Activated effector memory CD4-positive, alpha-beta T cell treated with anti-CD3 and anti-CD28 coated beads, Interleukin-2, amount 50 U/mL, for 16 hours (primary cell): ENCODE measurements around the gene CCDC184.
"Not testable (repeated sequence)": the region's sequence is repeated elsewhere in the genome, so short reads cannot be mapped to it uniquely, and the experiment has no call there.

Source experiments
- DNase-seq: peaks from one replicate; pipeline ENCODE4 v3.0.0-alpha.2; 2020

CCDC184 gene

GRCh38 chr12:48180424-48180823, 3.0 kb upstream of the CCDC184 start:
- DNase-seq, result no peak

DNA sequence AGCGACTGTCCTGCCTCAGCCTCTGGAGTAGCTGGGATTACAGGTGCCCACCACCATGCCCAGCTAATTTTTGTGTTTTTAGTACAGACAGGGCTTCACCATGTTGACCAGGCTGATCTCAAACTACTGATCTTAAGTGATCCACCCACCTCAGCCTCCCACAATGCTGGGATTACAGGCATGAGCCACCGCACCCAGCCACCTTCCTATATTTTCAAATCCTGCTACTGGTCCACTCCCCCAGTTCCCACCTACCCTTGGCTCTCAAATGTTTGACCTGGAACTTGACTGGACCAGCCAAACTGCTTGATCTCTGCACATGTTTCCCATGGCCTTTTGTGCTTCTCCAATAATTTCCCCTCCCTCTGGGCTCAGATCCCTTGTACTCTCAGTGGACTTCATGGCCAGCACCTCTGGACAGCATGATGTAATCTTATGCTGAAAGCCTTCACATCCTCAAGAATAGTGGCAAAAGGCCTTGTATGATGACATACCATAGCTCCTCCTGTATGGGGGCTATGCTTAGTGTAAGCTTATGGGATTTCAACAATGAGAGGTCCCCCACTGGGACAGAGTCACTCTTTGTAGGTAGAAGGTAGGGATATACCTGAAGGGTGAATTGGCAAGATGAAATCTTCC, 2.5 kb upstream of the CCDC184 start:
- no peak for DNase-seq

DNA sequence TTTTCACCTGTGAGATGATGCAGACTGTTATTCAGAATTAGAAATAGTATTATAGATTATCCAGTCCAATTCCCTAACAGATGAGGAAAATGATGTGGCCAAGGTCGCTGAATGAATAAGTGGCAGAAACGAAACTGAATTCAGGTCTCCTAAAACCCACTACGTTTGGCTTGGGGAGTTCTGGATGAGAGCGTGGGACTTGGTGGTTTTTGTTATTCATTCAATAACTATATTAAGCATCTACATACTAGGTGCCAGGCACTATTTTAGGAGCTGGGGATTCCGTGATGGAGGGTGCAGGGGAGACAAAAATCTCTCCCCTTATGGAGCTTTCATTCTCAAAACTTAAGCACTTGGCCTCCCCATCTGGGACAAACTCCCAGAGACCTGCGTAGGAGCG, 813 bp upstream of the CCDC184 start:
- no peak for DNase-seq

- DNase-seq, result peak; percentile 68
Measured at GRCh38 chr12:48183876-48184548, 568 bp downstream of the CCDC184 start.

GRCh38 chr12:48184549-48184922, 1.1 kb downstream of the CCDC184 start:
- no peak for DNase-seq

GRCh38 chr12:48185181-48185919, 1.9 kb downstream of the CCDC184 start:
- no peak for DNase-seq

GRCh38 chr12:48187916-48188695, 4.7 kb downstream of the CCDC184 start:
- no peak for DNase-seq

- DNase-seq, result peak; percentile 89
Measured at GRCh38 chr12:48189331-48190125, 6.1 kb downstream of the CCDC184 start.

- no peak for DNase-seq
Measured at GRCh38 chr12:48191096-48191495, 7.7 kb downstream of the CCDC184 start.

DNA sequence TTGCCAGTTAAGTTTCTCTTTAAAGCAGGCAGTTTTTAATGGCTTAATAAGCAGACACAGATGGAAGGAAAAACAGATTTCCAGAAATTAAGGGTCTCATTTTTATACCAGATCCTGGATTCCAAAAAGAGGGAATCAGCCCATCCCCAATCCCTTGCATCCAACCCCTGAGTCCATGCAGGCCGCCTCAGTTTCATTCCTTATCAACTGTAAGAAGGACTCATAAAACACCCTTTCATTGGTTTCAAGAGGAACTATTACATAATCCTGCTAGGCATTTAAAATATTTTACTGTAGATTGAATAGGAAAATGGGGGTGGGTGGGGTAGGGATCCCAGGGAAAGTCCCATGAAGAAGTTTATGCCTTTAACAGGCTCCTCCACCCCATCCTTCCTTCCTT, 9.4 kb downstream of the CCDC184 start:
- no peak for DNase-seq

DNA sequence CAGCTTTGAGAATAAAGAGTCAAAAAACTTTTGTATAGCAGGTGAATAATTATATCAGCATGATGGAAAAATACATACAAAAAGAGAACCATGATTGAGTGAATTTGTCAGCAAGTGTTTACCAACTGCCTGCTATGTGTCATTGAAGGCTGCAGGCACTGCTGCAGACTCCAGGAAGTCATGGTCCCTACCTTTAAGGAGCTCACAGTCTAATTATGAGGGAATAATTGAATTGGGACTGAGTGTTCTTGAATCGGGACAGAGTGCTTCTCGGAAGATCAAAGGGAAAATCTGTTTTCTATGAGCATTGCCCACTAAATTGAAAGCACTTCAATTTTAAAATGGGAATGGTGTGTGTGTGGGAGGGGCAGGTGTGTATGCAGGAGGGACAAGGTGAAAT, 10.2 kb downstream of the CCDC184 start:
- DNase-seq, result no peak

- DNase-seq, result no peak
Measured at GRCh38 chr12:48194799-48195201, 11.4 kb downstream of the CCDC184 start.

DNA sequence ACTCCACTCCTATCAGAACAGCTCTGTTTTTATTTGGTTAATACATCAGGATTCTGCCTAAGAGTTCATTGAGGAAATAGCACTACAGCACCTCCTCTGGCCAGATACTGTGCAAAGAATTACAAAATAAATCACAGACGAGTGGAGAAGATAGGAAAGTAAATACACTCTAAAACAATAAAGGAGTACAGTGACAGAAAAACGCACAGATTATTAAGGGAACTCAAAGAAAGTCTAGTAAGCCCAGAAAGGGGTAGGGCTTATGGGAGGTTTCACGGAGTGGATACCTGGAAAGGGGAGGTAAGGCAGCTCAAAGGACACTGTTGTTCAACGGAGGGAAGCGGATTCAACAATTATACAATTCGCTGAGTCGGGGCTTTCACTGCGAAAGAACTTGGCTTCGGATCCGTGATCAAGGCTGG, 14.1 kb downstream of the CCDC184 start:
- DNase-seq, result no peak

DNA sequence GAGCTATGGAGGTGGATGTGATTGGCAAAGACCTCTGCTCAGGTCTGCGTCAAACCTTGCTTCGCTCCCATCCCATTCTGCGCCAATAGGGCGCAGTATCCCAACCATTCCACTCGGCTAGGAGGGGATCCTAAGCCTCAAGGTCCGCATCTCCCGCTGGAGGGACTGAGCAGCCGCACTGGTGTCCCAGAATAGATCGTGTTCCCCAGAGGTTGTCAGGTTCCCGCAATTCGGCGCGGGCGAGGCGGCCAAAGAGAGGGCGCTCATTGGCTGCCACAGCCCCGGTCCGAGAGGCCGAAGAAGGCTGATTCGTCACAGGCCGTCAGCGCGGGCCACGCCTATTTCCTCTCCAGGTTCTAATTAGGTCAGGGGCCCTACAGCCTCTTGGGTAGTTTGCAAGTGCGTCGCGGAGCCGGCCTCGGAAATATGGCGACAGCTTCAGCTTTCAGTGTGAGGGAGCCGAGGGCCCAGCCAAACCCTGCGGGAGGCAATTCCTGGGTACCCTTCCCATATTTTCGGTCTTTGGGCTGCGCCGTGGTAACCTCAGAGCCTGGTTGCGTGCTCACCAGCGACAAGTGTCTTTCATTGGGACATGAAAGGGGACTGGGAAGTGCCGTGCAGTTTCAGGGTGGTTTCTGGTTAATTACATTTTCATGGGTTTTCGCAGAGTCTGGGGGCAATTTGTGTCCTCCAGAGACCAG, 14.7 kb downstream of the CCDC184 start:
- DNase-seq, result peak; percentile 96

DNA sequence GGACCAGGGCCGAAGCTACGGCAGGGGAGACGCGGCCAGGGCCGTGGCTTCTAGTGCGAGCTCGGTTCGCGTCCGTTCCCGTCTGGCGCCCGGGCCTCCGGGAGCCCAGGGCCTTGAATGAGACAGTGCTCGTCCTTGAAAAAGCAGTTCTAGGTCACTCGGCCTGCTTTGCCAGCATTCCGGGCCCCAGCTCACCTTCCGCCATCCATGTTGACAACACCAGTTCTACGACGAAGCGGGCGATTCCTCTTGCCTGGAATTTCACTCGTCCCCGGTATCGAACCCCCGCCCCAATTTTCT, 15.2 kb downstream of the CCDC184 start:
- peak; percentile 73 for DNase-seq

DNA sequence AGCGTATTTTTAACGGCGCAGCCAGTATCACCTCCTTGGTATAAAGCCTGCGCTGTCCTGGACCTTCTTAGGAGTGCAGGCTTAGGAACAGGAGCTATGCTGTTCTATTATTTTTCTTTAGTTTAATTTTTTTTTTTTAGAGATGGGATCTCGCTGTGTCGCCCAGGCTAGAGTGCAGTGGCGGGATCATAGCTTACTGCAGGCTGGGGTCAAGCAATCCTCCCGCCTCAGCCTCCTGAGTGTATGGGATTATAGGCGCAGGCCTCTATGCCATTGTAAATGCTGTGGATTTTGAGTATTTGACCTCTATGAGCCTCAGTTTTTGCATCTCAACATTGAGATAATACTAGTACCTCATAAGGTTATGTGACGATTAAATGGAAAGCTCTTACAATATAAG, 15.5 kb downstream of the CCDC184 start:
- no peak for DNase-seq

GRCh38 chr12:48199774-48200221, 16.4 kb downstream of the CCDC184 start:
- no peak for DNase-seq

- no peak for DNase-seq
Measured at GRCh38 chr12:48201091-48201490, 17.6 kb downstream of the CCDC184 start.

DNA sequence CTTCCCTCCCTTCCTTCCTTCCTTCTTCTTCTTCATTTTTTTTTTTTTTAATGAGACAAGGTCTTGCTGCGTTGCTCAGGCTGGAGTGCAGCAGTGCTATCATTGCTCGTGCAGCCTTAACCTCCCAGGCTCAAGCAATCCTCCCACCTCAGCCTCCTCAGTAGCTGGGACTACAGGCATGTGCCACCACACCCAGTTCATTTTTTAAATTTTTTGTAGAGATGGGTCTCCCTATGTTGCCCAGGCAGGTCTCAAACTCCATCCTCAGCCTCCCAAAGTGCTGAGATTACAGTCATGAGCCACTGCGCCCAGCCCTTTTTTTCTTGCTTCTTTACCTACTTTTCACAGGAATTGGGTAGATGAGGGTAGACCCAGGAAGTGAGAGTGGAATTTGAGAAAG, 18.1 kb downstream of the CCDC184 start:
- no peak for DNase-seq

DNA sequence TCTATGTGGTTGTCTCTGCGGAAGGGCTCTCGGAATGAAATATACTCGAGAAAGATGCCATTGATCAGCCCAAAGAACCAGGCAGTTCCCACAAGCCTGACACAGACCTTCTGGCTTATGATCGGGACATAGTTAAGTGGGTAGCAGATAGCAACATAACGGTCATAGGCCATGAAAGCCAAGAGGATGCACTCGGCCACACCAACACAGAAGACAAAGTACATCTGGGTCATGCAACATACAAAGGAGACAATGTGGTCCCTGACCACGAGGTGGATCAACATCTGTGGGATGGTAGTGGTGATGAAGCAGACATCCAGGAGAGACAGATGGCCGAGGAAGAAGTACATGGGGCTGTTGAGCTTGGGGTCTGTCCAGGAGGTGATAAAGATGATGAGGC, 19.3 kb downstream of the CCDC184 start:
- DNase-seq, result no peak

DNA sequence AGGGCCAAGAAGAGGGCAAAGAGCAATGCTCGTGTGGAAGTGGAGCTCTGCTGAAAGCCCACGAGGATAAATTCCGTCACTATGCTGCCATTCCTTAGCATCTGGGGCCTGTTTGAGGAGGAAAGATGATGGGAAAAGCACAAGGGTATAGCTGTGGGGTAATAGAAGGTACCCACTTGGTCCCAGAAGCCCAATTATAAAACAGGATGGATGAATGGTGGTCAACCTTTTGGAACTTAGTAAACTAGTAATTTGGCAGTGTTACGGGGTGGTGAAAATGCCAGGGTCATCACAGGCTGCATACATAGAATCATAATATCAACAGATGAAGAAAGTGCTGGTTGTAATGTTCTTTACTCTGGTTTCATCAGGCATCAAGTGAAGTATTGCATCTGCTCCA, 19.7 kb downstream of the CCDC184 start, which contains the start of gene OR10AD1:
Gene OR10AD1, minus strand, starts transcription at position 101 of the 400 bp plus-strand sequence. Its CDS starts 0 bp downstream, at position 101.
- no peak for DNase-seq

- DNase-seq, result not testable (repeated sequence)
Measured at GRCh38 chr12:48209495-48209894, 26.1 kb downstream of the CCDC184 start.
